HG03097 (cell line): Measurements from ENCODE around the gene PIM3.

Source experiments
- ATAC-seq: cut with Tn5 transposase; IDR thresholded peaks from one replicate; pipeline ENCODE4 v1.9.1; 2021; ENCODE audit not compliant: unreplicated experiment, low FRiP score

Gene PIM3

DNA sequence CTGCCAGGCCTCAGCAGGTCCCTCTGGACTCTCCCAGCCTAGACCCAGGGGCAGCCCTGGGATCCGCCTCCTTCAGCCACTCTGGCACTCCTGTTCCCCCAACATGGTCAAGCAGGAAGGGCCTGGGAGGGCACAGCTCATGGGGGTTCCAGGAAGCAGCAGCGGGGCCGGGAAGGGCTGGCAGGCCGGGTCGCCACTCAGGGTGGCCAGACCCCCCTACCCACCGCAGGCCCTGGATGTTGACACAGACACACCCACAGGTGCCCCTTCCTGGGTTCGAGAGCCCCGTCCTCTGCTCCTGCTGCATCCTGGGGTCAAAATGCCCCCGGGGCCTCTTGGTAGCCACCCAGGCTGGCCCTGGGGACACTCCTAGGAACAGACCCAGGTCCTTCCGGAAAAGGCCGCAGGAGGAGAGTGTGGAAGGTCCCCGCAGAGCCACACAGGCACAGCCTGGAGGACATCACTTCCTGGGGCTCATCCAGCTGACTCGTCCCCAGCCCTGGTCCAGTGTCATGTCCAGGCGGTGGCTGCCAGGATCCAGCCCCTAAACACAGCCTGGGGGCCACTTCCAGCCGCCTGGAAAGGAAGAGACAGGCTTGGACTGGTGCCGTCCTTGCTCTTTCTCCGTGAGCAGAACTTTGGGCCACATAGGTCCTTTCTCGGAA is 6.8 kb upstream of the PIM3 start:
- ATAC-seq = no peak

DNA sequence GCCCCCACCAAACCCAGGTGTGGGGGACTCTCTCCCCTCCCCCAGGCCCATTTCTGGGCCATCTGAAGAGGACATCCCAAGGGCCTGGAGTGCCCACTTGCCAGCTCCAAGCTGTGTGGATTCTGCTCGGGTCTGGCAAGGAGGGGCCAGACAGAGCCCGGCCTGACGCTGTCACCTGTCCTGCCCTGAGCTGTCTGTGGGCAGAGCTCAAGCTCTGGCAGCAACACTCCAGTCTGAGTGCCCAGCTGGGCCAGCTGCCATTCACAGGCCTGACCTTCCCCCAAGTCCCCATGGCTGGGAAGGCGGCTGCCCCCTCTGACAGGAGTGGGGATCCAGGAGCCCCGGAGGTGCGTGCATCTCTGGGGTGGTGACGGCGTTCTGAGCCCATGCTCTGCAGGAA is 6.2 kb upstream of the PIM3 start:
- ATAC-seq = no peak

DNA sequence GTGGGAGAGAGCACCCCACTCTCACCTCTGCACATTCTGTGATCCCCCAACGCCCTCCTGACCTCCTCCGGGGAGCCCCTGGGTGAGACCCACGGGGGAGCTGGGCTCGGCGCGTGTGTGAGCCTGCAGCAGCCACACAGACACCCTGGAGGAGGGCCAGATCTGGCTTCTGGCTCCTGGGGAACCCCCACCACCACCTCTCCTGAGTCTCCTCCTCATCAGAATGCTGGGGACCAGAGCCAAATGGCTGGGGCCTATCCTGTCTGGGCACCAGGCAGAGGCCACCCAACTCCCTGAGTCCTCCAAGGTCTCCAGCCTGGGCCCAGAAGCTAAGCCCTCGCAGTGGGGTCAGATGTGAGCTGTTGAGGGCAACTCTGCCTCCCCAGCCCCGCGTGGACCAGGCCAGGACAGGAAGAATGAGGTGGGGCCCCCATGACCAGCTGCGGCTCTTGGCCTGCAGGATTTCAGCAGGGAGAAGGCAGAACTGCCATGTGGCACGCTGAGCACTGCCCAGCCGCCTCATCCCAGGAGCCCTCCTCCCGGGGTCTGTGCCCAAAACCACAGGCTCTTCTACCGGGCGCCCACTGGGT is 5.5 kb upstream of the PIM3 start:
- no peak for ATAC-seq

DNA sequence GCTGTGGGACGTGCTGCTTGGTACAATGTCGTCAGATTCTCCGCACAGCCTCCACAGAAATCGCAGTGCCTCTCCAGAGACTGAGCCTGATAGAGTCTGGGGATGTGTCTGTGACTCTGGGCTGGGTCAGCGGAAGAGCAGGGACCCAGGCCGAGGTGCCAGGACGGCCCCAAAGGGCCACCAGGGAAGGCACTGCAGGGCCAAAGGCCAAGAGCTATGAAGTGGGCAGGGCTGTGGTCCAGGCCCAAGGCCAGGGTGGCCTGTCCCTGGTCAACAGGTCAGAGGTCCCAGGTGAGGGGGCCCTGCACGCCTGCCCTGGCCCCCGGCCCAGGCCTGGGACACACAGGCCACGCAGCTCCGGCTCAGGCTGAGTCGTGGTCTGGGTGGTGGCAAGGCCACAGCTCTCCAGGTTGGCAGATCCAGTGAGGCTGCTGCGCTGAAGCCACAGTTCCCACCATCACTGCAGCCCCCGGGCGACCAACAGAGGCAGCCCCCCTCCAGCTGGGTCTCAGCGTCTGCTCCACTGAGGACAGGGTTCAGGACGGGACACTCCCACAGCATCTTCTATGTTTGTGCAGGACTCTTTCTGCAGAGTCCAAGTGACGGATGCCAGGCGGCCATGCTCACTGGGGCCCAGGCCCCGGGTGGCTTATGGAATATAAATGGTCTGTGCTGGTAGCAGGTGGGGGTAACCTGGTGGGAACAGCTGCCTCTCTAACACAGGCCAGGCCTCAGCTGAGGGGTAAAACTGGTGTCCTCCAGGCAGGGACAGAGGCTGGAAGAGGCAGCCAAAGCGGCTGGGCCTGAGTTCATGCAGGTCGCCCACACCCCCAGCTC is 4.8 kb upstream of the PIM3 start:
- ATAC-seq = no peak

DNA sequence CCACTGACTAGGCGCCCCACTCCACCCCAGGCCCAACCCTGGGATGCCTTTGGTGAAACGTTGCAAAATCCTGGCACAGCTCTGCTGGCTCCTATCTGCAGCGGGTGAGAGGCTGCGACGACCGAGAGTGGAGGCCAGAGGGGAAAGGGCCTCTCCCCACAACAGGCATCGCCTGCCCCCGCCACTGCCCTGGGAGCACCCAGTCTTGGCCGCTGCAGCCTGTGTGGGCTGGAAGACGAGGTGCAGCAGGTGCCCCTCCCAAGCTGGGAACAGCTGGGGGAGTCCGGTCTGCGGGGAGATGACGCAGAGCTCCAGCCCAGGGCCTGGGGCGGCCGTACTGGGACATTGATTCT is 4.2 kb upstream of the PIM3 start:
- ATAC-seq = no peak

DNA sequence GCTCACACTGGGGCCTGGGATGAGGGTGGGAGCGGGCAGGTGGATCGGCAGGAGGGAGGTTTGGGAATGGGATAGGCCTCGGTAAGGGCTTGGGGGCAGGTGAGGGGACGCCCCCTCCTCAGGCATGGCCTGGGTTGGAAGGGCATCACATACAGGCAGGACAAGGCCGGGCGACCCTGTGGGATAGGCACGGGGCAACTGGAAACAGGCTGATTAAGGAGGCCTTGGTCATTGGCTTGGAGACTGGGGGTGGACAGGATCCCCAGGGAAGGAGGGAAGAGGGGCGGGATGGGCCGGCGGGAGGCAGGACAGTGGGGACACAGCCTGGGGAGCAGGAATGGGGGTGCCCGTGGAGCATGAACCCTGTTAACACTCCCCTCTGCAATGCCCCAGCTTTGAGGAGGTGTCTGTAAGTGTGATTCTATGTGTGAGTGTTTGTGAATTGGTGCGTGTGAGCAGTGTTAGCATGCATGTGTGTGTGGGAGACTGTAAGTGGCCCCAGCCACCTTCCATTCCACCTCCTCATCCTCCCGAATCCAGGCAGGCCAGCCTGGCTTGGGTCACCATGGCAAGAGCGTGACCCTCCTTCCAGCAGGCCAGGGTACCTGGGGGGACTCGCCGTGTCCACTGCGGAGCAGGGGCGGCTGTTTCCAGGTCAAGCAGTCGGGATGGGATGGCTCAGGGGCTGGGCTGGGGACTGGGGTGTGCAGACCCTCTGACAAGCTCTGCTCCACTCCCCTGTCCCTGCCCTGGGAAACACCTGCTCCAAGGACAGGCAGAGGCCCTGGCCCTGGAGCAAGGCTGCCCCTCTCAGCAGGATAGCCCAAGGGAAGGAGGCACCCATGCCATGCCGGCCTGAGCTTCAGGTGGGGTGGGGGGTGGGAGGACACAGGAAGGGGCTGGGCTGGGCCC is 3.4 kb upstream of the PIM3 start:
- no peak for ATAC-seq

DNA sequence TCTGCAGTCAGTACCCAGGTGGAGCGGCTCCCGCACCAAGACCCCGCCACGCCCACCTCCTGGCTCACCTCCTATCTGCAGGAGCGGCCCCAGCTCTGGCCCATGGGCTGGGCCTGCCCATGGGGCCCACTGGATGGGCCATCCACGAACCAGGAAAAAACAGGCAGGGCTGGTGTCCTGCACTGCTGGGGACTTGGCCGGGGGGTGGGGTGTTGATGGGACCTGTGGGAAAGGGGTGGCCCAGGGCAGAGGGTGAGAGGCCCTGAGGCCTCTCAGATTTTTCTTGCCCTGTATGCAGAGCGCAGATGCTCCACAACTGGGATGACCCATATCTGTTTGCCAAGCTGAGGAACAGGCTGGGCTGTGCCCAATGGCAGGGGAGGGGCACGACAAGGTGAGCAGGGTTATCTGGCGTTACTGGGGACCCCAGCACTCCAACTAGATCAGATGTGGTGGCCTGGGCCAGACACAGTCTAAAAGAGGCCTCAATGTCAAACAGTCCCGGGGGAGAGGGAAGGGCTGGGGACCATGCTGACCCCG is 2.7 kb upstream of the PIM3 start:
- ATAC-seq = no peak

DNA sequence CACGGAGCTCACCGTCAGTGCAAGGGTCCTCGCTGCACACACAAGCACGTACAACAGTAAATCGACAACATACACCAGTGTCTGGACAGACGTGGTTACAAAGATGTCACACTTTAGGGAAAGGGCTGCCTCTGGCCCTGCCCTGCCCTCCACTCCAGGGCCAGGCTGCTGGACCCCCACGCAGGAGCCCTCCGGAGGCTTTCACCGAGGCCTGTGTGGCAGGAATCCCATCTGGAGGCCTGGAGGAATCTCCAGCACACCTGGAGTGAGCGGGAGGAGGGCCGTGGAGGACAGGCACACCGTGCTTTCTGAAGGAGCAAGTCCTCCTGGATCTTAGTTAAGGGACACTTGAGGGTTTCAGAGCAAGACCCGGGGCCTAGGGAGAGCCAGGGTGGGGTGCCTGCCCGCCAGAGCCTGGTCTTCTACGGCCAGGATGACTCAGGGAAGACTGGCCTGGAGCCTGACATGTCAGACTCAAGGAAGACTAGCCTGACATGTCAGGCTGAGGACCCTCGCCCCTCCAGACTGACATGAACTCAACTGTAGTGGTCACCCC is 2.1 kb upstream of the PIM3 start:
- no peak for ATAC-seq

DNA sequence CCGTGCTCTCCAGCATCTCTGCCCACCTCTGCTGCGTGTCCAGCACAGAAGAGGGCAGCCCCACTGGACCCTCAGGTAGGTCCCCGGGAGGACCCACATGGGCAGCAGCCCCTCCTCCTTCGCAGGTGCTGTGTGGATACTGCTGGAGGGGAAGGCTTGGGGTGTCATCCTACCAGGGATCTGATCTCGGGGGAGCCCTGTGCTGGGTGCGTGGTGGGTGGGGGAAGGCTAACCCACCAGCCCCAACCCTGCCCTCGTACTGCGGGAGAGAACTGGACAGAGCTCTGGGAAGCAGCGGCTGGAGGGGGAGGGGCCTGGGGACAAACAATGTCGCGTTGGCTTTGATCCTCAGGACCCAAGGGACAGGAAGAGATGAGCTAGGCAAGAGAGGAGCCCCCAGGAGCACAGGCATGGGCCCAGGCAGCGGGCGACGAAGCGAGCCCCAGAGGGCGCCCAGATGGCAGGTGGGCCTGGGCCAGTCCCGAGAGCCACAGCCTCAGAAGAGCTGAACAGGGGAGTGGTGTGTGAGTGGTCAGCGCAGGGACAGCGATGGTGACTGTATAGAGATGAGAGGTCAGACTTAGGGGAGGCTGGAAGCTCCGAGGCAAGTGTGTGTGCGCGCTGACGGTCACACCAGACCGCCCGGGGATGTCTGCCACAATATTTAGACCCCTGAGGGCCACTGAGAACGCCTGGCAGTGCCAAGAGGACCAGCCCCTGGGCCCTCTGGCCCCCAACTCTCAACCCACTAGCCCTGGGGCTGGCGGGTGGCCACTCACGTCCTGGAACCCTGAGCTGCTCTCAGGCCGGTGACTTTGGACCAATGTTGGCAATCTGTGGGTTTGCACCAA is 1.4 kb upstream of the PIM3 start:
- ATAC-seq = no peak

DNA sequence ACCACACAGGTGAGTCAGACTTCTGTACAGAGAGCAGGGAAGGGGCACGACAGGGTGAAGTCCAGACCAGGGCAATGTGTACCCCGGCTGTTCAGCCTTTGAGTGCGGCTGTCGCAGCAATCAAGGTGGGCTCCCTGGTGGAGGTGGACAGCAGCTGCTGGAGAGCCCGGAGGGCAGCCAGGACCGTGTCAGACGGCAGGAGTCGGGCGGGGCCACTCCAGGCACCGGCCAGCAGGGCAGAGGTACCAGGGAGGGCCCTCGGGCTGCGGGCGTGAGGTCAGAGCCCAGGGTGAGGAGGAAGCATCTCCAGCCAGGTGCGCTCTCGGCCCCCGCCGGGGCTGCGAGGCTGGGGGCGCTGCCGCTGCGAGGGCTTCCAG is 802 bp upstream of the PIM3 start:
- peak; percentile 8 for ATAC-seq

DNA sequence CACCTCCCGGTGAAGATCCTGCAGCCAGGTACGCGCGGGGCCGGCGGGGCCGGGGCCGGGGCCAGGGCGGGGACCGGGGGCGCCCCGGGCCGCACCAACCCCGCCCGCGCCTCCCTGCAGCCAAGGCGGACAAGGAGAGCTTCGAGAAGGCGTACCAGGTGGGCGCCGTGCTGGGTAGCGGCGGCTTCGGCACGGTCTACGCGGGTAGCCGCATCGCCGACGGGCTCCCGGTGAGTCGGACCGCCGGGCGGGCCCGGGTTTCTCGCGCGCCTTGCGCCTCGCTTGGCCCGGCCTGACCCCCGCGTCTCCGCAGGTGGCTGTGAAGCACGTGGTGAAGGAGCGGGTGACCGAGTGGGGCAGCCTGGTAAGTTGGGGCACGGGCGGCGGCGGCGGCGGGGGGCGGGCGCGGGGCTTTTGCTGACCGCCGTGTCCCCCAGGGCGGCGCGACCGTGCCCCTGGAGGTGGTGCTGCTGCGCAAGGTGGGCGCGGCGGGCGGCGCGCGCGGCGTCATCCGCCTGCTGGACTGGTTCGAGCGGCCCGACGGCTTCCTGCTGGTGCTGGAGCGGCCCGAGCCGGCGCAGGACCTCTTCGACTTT is 531 bp downstream of the PIM3 start:
- ATAC-seq = no peak

DNA sequence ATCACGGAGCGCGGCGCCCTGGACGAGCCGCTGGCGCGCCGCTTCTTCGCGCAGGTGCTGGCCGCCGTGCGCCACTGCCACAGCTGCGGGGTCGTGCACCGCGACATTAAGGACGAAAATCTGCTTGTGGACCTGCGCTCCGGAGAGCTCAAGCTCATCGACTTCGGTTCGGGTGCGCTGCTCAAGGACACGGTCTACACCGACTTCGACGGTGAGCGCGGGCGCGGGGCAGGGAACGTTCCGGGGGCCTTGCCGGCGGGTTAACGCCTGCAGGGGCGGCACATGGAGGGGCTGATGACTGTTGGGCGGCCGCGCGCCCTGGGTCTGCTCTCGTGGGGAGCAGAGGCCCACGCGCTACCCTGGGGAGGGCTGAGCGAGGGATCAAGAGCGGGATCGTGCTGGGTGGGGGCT is 1.0 kb downstream of the PIM3 start:
- no peak for ATAC-seq

DNA sequence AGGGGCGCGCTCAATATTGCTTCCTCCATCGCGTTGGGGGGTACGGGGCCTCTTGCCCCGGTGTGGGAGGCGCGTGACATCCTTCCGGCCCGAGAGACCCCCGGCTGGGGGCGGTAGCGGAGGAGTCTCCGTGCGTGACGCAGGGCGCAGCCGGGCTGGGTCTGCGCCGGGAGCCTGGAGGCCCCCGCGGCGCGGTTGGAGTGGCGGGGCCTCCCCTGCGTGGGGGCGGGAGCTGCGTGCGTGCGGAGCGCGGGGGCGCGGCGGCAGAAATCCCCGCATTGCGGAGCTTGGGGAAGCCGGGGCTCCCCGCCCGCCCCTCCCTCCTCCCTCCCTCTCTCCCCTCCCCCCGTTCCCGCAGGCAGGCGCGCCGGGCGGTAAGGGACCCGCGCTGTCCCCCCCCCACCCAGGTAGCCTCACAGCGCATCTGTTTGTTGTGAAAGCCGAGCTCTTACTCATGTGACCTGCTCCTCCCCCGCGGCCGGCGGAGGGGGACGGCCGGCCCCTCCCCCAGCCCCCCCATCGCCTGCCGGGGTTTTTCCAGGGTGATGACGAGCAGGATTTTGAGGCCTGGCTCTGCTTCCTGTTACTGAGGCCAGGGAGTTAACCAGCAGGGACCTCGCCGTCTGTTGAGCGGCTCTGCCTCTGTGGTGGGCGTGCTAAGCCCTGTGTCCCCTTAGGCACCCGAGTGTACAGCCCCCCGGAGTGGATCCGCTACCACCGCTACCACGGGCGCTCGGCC is 1.6 kb downstream of the PIM3 start:
- no peak for ATAC-seq

DNA sequence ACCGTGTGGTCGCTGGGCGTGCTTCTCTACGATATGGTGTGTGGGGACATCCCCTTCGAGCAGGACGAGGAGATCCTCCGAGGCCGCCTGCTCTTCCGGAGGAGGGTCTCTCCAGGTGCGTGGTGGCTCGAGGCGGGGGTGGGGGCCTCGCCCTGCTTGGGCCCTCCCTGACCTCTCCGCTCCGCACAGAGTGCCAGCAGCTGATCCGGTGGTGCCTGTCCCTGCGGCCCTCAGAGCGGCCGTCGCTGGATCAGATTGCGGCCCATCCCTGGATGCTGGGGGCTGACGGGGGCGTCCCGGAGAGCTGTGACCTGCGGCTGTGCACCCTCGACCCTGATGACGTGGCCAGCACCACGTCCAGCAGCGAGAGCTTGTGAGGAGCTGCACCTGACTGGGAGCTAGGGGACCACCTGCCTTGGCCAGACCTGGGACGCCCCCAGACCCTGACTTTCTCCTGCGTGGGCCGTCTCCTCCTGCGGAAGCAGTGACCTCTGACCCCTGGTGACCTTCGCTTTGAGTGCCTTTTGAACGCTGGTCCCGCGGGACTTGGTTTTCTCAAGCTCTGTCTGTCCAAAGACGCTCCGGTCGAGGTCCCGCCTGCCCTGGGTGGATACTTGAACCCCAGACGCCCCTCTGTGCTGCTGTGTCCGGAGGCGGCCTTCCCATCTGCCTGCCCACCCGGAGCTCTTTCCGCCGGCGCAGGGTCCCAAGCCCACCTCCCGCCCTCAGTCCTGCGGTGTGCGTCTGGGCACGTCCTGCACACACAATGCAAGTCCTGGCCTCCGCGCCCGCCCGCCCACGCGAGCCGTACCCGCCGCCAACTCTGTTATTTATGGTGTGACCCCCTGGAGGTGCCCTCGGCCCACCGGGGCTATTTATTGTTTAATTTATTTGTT is 2.4 kb downstream of the PIM3 start:
- ATAC-seq = no peak

DNA sequence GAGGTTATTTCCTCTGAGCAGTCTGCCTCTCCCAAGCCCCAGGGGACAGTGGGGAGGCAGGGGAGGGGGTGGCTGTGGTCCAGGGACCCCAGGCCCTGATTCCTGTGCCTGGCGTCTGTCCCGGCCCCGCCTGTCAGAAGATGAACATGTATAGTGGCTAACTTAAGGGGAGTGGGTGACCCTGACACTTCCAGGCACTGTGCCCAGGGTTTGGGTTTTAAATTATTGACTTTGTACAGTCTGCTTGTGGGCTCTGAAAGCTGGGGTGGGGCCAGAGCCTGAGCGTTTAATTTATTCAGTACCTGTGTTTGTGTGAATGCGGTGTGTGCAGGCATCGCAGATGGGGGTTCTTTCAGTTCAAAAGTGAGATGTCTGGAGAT is 3.1 kb downstream of the PIM3 start:
- ATAC-seq = no peak

DNA sequence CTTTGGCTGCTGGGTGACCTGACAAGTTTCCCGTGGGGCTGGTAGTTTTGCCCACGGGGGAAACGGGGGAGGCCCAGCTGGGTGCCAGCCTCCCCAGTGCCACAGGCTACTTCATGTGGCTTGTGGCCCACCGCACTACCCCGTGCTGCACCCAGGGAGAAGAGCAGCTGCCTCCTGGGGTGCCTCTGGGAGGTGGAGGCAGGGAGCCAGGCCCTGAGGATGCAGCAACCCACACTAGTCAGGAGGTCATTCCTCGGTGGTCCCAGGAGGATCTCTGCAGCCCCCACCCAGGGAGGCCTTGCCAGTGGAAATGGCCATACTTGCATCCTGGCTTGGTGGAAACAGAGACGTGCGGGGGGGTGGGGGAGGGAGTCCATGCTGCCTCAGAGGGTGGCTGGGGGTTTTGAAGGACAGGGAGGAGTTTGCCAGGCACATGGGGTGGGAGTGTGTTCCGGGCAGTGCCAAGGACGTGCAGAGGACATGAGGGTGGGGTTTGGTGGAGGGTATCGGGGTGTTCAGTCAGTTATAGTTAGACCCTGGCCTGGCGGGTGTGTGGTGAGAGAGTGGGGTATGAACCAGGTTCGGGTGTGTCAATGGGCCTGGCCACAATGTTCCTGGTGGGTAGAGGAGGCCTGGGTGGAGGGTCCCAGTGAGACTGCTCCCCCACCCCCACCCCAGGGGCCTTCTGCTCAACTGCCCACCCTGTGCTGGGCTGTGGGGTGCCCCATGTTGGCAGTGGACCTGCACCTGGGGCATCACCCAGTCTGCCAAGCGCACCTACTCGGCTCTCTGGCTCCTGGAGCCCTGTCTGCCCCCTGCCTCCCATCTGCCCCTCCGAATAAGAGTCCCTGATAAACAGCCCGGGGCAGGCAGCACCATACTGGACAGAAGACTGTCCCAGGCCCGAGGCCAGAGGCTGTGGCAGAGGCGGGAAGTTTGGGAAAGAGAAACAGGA is 3.8 kb downstream of the PIM3 start:
- no peak for ATAC-seq
